Measurements from ENCODE around the gene KIF16B.

- TF ChIP-seq CTCF (IDR thresholded peaks at IDR 0.05; ENCODE audit: low read depth, low read length) = no peak
- TF ChIP-seq EZH2phosphoT487 (IDR thresholded peaks at IDR 0.05; ENCODE audit: low read depth) = no peak
Observed at GRCh38 chr20:16228722-16229121, 344.5 kb downstream of the KIF16B start.
